Suprapubic skin (tissue), 4 donors: ENCODE data around the gene BCL7C. TPM values are rescaled to one million over a fixed set of nuclear protein-coding genes. Genes with fewer than 3 reads are reported as not detected.
"Not testable (repeated sequence)": the region's sequence is repeated elsewhere in the genome, so short reads cannot be mapped to it uniquely, and the experiment has no call there.

Experiments used
- DNase-seq, 2 donors: peaks; one replicate each; pipeline ENCODE4 v3.0.0-alpha.2; 2019; ENCODE audit warnings: low spot score in 2 of 2
- H3K27ac ChIP-seq: fragments of 200-600 bp; sonication (generic); one replicate; pipeline ENCODE4 v1.5.1; 2019
- H3K27me3 ChIP-seq: fragments of 200-600 bp; sonication (generic); one replicate; pipeline ENCODE4 v1.5.1; 2019
- H3K36me3 ChIP-seq: fragments of 200-600 bp; sonication (generic); one replicate; pipeline ENCODE4 v1.5.1; 2019
- H3K4me1 ChIP-seq: fragments of 200-600 bp; sonication (generic); one replicate; pipeline ENCODE4 v1.5.1; 2019
- H3K4me3 ChIP-seq: fragments of 200-600 bp; sonication (generic); one replicate; pipeline ENCODE4 v1.5.1; 2019; ENCODE audit warnings: mild to moderate bottlenecking
- H3K9me3 ChIP-seq: fragments of 200-600 bp; sonication (generic); one replicate; pipeline ENCODE4 v1.5.1; 2019
- EP300 ChIP-seq: sonication (generic); formaldehyde crosslinking; IDR thresholded peaks from one replicate; pipeline ENCODE4 v1.6.1; 2017; ENCODE audit warnings: antibody characterized with exemption
- POLR2A ChIP-seq, 2 donors: fragments of 450-650 bp; IDR thresholded peaks; one replicate each; pipeline ENCODE4 v1.6.1; 2017; ENCODE audit warnings: antibody characterized with exemption in 2 of 2, mild to moderate bottlenecking in 2 of 2, moderate library complexity in 2 of 2
- POLR2AphosphoS5 ChIP-seq, 3 donors: sonication (generic); formaldehyde crosslinking; IDR thresholded peaks; one replicate each; pipeline ENCODE4 v1.6.1; 2017; ENCODE audit warnings: antibody characterized with exemption in 3 of 3
- WGBS: methylation state at CpG from one replicate; pipeline ENCODE4 v1.1.5; 2018; 5-methylcytosine and 5-hydroxymethylcytosine counted together
- total RNA-seq, 4 donors: library from RNA; depleted of rRNA; stranded (reverse); fragments of >200 nt; gene quantifications; one replicate each; pipeline ENCODE4 v1.1.0, GENCODE V29; 2016
- TF ChIP-seq, protein P1 (sequence below), 2 donors: fragments of 200-600 bp in 1 of 2; fragments of 450-650 bp in 1 of 2; sonication (generic) in 1 of 2; IDR thresholded peaks; one replicate each; pipeline ENCODE4 v1.5.1; 2016 to 2019; ENCODE audit warnings: antibody characterized with exemption in 2 of 2, mild to moderate bottlenecking in 1 of 2, moderate library complexity in 1 of 2

BCL7C gene
- 10 to 100 TPM; 32.3 to 47.2 (median 43.9) TPM for total RNA-seq

DNA sequence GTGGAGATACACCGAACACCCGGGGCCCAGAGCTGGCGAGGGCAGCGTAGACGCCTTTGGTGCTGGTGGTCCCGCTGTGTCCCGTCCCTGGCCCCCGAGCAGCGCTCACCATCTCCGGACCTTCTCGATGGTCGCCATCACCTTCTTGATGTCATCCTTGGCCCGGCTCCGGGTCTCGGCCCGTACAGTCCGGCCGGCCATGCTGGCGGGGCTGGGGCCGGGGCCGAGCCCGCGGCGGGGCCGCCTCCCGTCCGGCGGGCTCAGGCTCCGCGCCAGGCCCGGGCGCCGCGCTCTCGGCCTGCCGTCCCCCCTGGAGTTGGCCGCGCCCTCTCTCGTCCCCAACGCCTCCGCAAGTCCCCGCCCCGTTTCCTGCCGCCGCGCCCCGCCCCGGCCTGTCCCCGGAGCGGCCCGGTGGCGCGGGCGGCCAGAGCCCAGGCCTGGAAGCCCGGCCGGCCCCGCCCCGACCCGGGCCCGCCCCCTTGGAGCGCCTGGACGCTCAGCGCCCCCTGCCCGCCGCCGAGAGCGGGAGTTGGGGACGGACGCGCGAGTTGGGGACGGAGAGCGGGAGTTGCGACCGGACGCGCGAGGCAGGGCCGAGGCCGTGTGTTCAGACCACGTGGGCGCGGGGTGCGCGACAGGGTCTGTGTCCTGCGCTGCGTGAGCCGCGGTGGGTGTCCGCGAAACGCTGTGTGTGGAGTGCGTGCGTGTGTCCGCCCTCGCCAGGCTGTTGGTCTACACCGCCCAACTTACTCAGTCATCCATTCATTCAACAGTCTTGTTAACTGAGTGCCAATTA, at the start of gene BCL7C:
TSS of gene BCL7C (minus strand) at position 334 of the 796 bp plus-strand sequence. CDS start at position 201, 133 bp downstream.
- peak; percentile 92 to 95 for DNase-seq
- H3K4me1 ChIP-seq, result peaks cover 48% of the 10 kb centered on the region
- peak in 2 of 3 donors; percentile 25 to 29 for TF ChIP-seq POLR2AphosphoS5 (IDR thresholded peaks at IDR 0.05)
- TF ChIP-seq, protein P1, sequence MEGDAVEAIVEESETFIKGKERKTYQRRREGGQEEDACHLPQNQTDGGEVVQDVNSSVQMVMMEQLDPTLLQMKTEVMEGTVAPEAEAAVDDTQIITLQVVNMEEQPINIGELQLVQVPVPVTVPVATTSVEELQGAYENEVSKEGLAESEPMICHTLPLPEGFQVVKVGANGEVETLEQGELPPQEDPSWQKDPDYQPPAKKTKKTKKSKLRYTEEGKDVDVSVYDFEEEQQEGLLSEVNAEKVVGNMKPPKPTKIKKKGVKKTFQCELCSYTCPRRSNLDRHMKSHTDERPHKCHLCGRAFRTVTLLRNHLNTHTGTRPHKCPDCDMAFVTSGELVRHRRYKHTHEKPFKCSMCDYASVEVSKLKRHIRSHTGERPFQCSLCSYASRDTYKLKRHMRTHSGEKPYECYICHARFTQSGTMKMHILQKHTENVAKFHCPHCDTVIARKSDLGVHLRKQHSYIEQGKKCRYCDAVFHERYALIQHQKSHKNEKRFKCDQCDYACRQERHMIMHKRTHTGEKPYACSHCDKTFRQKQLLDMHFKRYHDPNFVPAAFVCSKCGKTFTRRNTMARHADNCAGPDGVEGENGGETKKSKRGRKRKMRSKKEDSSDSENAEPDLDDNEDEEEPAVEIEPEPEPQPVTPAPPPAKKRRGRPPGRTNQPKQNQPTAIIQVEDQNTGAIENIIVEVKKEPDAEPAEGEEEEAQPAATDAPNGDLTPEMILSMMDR (IDR thresholded peaks at IDR 0.05), result peak in 1 of 2 donors; percentile 42
- peak; percentile 16 to 38 for TF ChIP-seq POLR2A (IDR thresholded peaks at IDR 0.05)
- no peak for TF ChIP-seq EP300
- peak within 1 kb of the TSS; percentile 79 for H3K4me3 ChIP-seq
- H3K9me3 ChIP-seq, result no peaks in the 10 kb centered on the region
- 0% methylated on average over 1 of the region's 97 CpGs for WGBS
- peaks cover 23% of the 10 kb centered on the region for H3K36me3 ChIP-seq
- no peaks in the 10 kb centered on the region for H3K27me3 ChIP-seq
- H3K27ac ChIP-seq, result peak within 1 kb of the TSS; percentile 92

- WGBS, result 100% methylated on average over 2 of the region's 4 CpGs
- no peak for DNase-seq
- H3K27me3 ChIP-seq, result no peaks in the 10 kb centered on the region
- H3K27ac ChIP-seq, result no peak overlapping the region
- H3K4me1 ChIP-seq, result peaks cover 22% of the 10 kb centered on the region
- H3K4me3 ChIP-seq, result no peak overlapping the region
- TF ChIP-seq EP300, result no peak
- TF ChIP-seq, protein P1 (IDR thresholded peaks at IDR 0.05), result no peak
- no peak for TF ChIP-seq POLR2A (IDR thresholded peaks at IDR 0.05)
- TF ChIP-seq POLR2AphosphoS5 (IDR thresholded peaks at IDR 0.05), result no peak
- H3K9me3 ChIP-seq, result no peaks in the 10 kb centered on the region
- H3K36me3 ChIP-seq, result peaks cover 24% of the 10 kb centered on the region
Observed at GRCh38 chr16:30942426-30942806, 48.5 kb upstream of the BCL7C start.

GRCh38 chr16:30941600-30942425, 47.9 kb upstream of the BCL7C start:
- Histone ChIP-seq H3K27me3 (no peaks in the 10 kb centered on the region), H3K4me3 (no peak overlapping the region), H3K9me3 (no peaks in the 10 kb centered on the region), H3K36me3 (peaks cover 23% of the 10 kb centered on the region), H3K4me1 (peaks cover 22% of the 10 kb centered on the region), H3K27ac (no peak overlapping the region)
- WGBS, result 13% methylated on average over 12 of the region's 15 CpGs
- DNase-seq, result peak in 1 of 2 donors; percentile 86
- TF ChIP-seq EP300, result no peak
- TF ChIP-seq, protein P1 (IDR thresholded peaks at IDR 0.05), result peak; percentile 74 to 94

GRCh38 chr16:30939571-30939970, 45.7 kb upstream of the BCL7C start:
- not testable (repeated sequence) for H3K4me3 ChIP-seq, H3K27ac ChIP-seq, DNase-seq, H3K9me3 ChIP-seq, H3K27me3 ChIP-seq
- WGBS, result 91% methylated on average over 8 of the region's 8 CpGs
- Histone ChIP-seq H3K4me1 (peaks cover 25% of the 10 kb centered on the region), H3K36me3 (peaks cover 20% of the 10 kb centered on the region)

DNA sequence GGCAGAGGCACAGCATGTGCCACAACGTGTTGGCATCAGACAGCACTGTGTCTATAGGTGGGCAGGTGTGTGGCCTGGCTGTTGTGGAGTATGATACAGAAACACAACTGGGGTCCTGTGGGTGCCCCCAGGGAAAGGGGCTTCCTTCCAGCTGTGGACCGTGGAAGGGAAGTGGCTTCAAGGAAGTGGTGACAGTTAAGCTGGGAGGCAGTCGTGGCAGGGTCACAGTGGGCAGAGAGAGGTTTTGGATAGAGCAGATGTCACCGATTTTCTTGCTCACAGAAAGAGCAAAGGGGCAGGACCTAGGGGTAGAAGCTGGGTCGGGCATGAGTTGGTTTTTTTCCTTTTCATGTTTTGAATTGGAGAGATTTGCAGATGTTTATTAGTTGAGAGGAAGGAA, 43.8 kb upstream of the BCL7C start:
- Histone ChIP-seq H3K27ac (no peak overlapping the region), H3K9me3 (no peaks in the 10 kb centered on the region), H3K4me3 (no peak overlapping the region), H3K36me3 (peaks cover 17% of the 10 kb centered on the region), H3K27me3 (no peaks in the 10 kb centered on the region), H3K4me1 (peaks cover 25% of the 10 kb centered on the region)
- DNase-seq, result no peak
- TF ChIP-seq POLR2A (IDR thresholded peaks at IDR 0.05) (no peak), EP300 (no peak), POLR2AphosphoS5 (IDR thresholded peaks at IDR 0.05) (no peak)
- TF ChIP-seq, protein P1 (IDR thresholded peaks at IDR 0.05), result no peak
- WGBS, result 53% methylated on average over 5 of the region's 5 CpGs
